Keratinocyte (primary cell): ENCODE measurements around the gene HUS1.

Source experiments
- EZH2 ChIP-seq: IDR thresholded peaks from one replicate; pipeline ENCODE4 v1.6.1; 2012; ENCODE audit warnings: inconsistent platforms, mild to moderate bottlenecking, low read length, moderate library complexity
- TF ChIP-seq, protein P1 (sequence below), 3 experiments: IDR thresholded peaks in 1 of 3; conservative IDR thresholded peaks in 1 of 3; optimal IDR thresholded peaks in 1 of 3; 2 replicates in 2 of 3; 3 replicates in 1 of 3; pipeline versions ENCODE3 to v1.5.1; 2011; ENCODE audit warnings: low read length in 3 of 3, mild to moderate bottlenecking in 3 of 3, moderate library complexity in 2 of 3, control low read depth in 1 of 3, inconsistent platforms in 1 of 3; ENCODE audit not compliant: insufficient read depth in 2 of 3; ENCODE audit errors: extremely low read depth in 1 of 3

DNA sequence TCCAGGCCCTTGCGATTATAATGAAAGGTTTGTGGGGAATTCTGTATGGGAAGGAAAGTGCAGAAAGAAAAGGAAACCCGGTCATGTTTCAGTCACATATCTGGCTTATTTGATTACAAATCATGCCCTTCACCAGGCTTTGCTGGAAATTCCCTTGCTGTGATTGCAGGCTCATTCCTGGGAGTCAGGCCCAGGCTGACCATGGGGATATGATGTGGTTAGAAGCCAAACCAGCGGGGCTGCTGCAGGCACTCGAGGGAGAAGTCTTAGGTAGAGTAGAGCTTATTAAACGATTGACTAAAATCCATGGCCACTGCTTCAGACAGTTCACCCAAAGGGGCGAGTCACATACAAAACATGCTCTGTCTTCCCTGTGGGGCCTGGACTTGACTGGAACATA, 47.4 kb downstream of the HUS1 start:
- TF ChIP-seq, protein P1, sequence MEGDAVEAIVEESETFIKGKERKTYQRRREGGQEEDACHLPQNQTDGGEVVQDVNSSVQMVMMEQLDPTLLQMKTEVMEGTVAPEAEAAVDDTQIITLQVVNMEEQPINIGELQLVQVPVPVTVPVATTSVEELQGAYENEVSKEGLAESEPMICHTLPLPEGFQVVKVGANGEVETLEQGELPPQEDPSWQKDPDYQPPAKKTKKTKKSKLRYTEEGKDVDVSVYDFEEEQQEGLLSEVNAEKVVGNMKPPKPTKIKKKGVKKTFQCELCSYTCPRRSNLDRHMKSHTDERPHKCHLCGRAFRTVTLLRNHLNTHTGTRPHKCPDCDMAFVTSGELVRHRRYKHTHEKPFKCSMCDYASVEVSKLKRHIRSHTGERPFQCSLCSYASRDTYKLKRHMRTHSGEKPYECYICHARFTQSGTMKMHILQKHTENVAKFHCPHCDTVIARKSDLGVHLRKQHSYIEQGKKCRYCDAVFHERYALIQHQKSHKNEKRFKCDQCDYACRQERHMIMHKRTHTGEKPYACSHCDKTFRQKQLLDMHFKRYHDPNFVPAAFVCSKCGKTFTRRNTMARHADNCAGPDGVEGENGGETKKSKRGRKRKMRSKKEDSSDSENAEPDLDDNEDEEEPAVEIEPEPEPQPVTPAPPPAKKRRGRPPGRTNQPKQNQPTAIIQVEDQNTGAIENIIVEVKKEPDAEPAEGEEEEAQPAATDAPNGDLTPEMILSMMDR (optimal IDR thresholded peaks at IDR 0.05 in 1 of 3, IDR thresholded peaks at IDR 0.05 in 1 of 3, conservative IDR thresholded peaks at IDR 0.05 in 1 of 3; ENCODE audit: extremely low read depth in 1 of 3, insufficient read depth in 2 of 3, low read length in 3 of 3), result no peak
- TF ChIP-seq EZH2, result no peak
